Retina (tissue), 1 donor: ENCODE measurements around the gene UGCG.
"Not testable (repeated sequence)": the region's sequence is repeated elsewhere in the genome, so short reads cannot be mapped to it uniquely, and the experiment has no call there.

Experiments used
- DNase-seq: peaks from one replicate; pipeline ENCODE4 v3.0.0-alpha.2; 2016

UGCG gene

DNA sequence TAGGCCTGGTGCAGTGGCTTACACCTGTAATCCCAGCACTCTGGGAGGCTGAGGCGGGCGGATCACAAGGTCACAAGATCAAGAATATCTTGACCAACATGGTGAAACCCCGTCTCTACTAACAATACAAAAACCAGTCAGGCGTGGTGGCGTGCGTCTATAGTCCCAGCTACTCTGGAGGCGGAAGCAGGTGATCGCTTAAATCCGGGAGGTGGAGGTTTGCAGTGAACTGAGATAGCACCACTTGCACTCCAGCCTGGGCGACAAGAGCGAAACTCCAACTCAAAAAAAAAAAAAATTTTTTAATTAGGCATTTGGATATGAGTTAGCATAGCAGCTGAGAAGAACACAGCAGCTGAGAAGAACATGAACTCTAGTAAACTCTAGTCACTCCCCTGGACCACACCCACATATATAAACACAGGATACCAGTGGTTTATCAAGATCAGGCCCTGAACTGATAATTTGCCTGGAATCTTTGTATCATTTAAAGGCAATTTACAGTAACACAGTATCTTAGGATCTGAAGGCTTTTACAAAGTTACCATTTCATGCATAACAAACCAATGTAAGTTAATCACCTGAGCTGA is 4.6 kb upstream of the UGCG start:
- no peak for DNase-seq

DNA sequence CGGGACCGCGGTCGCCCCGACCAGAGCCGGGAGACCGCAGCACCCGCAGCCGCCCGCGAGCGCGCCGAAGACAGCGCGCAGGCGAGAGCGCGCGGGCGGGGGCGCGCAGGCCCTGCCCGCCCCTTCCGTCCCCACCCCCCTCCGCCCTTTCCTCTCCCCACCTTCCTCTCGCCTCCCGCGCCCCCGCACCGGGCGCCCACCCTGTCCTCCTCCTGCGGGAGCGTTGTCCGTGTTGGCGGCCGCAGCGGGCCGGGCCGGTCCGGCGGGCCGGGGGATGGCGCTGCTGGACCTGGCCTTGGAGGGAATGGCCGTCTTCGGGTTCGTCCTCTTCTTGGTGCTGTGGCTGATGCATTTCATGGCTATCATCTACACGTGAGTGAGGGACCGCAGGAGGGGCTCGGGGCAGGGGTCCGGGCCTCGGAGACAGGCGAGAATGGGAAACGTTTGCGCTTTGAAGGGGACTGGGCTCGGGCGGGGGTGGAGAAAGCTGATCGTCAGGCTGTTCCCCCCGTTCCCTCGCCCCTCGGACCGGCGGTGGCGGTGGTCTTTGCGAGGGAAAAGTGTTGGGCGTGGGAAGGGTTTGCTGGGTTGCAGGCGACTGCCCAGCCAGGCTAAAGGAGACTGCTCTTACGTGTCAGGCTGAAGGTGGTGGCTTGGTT is 457 bp downstream of the UGCG start:
- DNase-seq: peak; percentile 89

DNA sequence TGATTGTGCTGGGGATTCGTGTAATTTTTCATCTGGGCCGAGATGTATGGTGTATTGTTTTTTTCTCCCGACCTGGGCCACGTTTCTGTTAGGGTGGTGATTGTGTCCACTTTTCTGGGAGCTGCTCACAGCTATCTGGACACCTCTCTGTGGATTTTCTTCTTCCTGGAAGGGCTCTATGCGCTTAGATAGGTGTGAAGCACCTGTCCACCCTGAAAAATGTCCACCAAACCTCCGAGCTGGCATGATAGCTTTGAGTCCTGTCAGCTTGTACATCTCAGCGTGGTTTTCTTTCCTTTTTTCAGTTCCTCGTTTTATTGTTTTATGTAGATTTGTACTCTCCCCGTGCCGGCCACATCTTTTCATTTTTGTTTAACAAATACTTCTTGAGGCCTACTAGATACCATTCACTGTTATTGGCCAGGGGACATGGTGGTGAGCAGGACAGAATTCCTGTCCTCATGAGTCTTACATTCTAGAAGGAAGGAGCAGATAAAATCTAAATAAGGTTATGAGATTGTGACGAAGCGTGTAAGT is 1.1 kb downstream of the UGCG start:
- DNase-seq: no peak

DNA sequence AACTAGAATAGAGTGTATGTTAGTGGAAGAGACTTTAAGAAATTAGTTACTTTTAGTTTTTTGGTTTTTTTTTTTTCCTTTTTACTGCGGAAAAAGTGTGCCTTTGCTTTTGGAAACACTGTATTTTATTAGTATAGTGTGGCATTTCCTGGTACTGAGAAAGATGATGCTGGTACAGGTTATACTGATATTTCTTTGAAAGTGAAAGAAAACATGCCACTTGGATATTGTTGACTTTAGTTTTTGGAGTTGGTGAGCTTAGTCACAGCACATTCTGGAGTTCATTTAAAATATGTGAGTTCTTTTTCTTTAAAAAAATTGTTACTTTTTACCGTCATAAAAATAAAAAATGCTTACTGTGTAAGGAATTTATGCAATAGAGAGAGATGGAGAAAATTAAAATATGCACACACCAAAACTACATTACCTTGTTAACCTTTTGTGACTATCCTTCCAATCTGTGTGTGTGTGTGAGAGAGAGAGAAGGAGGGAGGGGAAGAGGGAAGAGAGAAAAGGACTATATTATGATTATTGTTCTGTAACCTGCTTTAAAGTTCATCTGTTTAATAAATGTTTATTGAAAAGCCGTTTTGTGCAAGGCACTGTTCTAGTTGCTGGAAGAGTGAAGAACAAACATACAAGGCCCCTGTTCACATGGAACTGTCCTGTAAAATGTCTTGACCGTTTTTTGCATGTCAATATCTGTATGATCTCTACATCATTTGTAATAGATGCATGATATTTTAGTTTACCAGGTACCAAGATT is 1.9 kb downstream of the UGCG start:
- no peak for DNase-seq

DNA sequence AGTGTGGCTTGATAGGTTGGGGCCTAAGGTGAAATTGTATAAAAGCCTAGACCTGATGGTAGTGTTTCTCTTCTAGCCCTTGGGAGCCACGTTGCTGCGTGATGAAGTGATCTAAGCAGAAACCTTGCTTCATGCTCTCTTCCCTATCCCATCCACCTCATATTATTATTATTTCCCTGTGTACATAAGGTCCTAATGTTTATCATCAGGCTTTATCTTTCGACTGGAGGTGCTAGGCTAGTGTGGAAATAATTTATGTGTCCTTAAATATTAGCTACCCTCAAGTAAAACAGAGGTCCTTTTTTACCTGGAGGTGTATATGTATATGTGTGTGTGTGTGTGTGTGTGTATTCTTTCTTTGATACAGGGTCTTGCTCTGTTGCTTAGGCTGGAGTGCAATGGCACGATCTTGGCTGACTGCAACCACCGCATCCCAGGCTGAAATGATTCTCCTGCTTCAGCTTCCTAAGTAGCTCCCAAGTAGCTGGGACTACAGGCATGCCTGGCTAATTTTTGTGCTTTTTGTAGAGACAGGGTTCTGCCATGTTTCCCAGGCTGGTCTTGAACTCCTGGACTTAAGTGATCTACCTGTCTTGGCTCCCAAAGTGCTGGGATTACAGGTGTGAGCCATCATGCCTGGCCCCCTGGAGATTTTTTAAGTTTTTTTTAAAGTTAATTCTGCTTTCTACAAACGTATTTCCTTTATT is 3.7 kb downstream of the UGCG start:
- DNase-seq: no peak

DNA sequence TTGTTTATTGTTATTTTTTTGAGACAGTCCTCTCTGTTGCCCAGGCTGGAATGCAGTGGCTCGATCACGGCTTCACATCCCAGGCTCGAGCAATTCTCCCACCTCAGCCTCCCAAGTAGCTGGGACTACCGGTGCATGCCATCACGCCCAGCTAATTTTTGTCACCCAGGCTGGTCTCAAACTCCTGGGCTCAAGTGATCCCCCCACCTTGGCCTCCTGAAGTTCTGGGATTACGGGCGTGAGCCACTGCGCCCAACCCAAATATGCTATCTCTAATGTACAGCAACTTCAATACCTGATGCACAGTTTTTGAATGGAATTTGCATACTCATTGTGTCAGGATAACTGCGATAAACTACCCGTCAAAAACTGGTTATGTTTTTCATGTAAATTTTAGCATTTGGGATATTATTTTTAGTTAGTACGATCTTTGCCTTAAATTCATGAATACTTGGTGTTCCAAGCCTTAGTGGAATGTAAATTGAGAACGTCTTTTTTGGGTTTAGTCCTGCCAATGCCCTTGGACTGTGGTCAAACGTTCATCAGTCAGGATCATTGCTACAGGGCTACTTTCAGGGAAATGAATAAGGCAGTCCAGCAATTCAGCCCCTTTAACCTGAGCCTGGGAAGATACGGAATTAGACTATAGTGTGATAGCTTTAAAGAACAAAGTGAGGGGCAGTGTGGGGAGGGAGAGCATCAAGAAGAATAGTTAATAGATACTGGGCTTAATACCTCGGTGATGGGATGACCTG is 4.4 kb downstream of the UGCG start:
- no peak for DNase-seq

DNA sequence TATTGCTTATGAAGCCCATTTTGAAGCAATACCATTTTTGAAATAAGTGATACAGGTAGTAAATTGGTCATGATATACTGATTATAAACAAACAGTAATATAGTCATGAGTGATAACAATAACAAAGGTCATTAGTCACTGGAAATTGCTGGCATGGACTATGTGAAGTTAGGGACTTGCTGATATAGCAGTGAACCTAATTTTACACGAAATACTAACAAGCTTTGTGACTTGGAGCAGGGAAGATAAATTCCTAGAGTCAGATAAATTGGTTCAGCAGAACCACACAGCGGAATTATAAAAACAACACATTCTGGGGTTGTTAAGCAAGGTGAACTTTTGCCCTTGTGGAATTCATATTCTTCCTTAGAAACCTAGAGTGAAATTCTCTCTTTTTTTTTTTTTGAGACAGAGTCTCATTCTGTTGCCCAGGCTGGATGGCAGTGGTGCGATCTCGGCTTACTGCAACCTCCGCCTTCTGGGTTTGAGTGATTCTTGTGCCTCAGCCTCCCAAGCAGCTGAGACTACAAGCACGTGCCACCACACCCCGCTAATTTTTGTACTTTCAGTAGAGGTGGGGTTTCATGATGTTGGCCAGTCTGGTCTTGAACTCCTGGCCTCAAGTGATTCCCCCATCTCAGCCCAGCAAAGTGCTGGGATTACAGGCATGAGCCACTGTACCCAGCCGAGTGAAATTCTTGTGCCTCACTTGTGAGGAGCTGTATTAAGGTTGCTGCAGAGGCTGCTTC is 6.0 kb downstream of the UGCG start:
- no peak for DNase-seq

DNA sequence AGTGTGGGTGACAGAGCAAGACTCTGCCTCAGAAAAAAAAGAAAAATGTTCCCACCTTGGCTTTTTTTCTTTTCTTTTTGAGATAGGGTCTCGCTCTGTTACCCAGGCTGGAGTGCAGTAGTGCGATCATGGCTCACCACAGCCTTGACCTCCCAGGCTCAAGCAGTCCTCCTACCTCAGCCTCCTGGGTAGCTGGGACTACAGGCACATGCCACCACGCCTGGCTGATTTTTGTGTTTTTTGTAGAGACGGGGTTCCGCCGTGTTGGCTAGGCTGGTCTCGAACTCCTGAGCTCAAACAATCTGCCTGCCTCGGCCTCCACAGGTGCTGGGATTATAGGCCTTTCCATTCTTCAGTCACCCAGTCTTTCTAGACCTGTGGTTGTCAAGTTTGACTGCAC is 6.9 kb downstream of the UGCG start:
- not testable (repeated sequence) for DNase-seq

DNA sequence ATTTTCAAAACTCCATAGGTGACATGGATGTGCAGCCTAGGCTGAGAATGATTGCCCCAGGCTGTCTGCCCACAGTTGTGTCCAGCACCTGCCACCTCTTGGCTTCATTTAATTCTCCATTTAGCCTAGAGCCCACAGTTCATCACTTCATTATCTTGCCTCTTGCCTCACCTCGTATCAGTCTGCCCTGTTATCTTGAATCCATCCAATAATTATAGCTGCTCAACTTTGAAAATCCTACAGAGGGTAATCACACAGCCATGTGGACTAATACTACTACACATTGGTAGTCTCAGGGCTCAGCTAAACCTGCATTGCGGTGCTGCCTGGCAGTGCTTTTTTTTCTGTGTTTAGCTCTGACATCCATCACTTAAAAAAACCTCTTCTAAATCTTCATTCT is 7.4 kb downstream of the UGCG start:
- no peak for DNase-seq

DNA sequence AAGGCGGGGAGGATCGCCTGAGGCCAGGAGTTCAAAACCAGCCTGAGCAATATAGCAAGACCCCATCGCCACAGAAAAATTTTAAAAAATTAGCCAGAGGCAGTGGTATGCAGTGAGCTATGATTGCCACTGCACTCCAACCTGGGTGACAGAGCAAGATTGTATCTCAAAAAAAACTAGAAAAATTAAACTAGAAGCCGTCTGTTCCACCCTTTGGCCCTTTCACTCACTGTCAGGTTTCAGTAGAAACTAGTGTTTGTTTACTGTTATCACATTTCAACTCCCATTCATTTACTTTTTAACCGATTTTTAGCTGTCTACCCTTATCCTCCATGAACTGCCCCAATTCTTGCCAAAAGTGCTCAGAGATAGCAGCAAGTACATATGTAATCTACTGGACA is 8.3 kb downstream of the UGCG start:
- no peak for DNase-seq

DNA sequence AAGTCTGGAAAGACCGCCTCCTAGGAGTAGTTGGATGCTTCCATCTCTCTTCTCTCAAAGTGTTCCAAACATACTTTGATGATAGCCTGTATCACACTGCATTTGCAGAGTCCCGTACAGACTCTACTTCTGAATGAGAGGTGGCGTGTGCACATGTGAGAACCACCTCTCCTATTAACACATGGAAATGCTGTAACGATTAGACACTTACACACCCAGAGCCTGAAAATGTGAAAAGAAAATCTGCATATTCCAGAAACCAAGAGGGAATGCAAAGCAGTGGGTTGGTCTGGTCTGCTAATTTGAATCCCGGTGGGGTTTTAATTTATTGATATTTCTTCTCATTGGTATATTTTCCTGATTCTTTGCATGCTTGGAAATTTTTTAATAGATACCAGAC is 10.5 kb downstream of the UGCG start:
- no peak for DNase-seq

DNA sequence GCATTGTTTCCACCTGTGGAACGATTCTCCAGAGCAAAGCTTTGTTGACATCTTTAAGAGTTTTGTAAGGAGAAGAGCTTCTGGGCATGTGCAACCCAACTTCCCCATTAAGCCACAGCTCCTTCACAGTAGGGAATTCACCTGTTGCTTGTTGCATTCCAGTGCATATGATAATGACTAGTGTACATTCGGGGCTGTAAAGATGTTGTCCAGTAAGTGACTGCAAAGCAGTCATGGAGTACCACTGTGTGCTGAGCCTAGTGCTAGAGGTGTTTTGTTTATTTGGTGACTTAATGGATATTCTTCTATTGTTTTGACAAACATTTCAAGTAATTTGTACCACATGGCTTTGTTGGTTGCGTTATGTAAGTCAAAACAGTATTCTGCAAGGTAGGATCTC is 12.8 kb downstream of the UGCG start:
- no peak for DNase-seq

DNA sequence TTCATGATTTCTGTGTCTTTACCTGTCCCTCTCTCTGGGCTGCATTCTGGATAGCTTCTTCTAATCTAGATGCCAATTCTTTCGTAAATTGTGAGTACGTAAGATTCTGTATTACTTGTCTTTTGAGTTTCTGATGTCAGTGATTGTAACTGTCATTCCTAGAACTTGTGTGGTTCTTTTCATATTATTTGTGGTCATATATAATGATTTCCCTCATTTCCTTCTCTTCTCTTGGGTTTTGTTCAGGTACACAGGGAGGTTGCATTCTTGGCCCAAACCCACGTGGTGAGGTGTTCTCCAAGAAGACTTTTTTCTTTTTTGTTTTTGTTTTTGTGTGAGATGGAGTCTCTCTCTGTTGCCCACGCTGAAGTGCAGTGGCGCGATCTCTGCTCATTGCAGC is 13.8 kb downstream of the UGCG start:
- no peak for DNase-seq

DNA sequence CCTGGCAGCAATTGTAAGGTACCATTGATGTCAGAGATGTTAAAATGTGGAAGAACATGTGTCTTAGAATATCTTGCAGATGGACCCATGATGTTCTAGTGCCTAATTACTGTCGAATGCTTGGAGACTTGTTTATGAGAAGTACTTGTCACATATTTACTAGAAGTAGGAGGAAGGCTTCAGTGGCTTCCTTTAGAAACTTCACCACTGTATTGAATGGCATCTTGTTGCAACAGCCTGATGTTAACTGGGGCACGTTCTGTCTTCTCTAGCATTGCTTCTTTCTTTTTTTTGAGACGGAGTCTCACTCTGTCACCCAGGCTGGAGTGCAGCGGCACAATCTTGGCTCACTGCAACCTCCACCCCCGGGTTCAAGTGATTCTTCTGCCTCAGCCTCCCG is 16.5 kb downstream of the UGCG start:
- DNase-seq: no peak

DNA sequence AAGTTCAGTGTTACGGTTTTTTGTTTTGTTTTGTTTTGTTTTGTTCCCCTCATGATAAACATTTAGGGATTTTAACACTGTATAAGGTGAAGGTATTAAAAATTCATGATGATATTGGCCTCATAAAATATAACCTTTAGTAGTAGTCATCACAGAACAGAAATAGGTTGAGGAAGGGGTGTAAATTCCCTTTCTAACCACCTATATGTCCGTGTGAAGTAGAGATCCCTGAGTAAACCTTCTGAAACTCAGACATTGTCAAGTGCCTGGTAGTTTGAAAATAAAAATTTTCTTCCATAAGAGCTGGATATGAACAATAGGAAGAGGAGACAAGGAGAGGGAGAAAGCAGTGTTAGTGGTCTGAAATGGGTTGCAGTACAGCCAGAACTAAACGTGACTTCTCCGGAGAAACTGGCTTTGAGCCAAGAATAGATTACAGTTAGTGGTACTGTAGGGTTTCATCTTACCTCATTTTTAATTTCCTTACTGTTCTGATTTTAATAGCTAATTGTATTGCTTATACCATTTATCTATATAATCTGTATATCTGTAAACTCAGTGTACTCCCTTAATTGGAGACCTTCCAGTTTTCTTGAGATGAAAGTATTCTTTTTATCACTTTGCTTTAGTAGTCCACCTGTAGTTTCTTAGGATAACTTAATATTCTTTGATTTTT is 18.3 kb downstream of the UGCG start:
- DNase-seq: no peak

DNA sequence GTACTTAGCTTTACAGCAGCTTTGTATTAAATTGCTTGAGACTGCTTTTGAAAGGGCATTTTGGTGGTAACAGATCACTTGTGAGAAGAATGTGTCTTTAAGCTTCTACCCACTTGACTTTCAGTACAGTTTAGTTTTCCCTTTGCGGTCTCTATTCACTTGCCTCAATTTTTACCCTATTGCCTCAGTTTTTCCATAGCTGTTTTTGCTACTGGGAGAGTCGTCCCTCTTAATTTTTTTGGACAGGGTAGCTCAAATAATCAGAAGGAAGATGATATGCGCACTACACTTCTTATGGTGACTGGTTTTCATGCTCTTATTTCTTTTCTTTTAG is 18.8 kb downstream of the UGCG start:
- DNase-seq: no peak

DNA sequence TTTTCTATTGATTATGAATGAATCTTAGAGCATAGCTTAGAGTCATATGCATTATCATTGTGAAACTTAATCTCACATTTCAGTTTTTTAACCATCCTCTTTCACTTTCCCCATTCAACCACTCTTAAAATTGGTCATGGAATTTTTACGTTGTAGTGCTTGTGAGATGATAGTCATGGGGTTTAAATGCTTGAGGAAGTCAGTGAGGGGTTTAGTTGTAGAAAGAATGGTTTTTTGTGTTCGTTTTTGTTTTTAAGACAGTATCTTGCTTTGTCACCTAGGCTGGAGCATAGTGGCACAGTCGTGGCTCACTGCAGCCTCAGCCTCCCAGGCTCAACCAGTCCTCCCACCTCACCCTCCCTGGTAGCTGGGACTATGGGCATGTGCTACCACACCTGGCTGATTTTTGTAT is 19.6 kb downstream of the UGCG start:
- no peak for DNase-seq

DNA sequence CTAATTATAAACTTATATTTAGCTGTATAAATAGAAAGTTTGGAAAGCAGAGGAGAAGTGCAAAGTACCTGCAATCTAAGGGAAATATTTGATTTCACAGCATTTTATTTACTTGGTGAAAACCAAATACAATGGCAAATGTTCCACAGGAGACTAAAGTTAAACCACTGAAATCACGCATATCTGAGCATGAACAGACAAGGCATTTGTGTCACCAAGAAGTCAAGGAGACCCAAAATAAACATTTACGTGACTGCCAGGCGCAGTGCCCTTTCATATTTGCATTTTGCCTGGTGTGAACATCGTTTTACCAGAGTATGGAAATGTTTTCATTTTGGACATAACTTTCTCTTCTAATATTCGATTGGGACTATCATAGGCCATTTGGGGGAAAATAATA is 20.6 kb downstream of the UGCG start:
- DNase-seq: no peak

DNA sequence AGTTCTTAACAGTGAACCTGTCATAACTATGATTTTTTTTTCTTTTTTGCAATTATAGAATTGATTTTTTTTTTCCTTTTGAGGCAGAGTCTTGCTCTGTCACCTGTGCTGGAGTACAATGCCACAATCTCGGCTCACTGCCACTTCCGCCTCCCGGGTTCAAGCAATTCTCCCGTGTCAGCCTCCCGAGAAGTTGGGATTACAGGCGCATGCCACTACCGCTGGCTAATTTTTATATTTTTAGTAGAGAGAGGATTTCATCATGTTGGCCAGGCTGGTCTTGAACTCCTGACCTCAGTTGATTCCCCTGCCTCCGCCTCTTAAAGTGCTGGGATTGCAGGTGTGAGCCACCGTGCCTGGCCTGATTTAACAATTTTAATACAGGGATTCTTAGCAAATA is 21.4 kb downstream of the UGCG start:
- no peak for DNase-seq

DNA sequence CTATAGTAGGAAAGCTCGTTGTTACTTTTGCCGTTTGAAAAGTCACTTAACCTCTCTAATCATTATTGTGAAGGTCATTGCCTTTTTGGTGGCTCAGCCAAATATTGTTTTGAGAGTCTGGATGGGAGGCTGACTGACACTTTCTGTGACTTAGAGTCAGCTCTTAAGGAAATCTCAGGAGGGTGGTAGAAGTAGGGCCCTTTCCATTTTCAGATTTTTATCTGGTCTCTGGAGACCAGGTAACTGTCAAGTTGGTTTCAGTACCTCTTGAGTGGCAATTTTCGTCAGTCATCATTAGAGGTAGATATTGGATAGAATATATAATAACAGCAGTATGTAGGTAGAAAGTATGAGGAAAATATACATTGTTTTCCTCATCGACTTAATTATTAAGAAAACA is 23.3 kb downstream of the UGCG start:
- no peak for DNase-seq

DNA sequence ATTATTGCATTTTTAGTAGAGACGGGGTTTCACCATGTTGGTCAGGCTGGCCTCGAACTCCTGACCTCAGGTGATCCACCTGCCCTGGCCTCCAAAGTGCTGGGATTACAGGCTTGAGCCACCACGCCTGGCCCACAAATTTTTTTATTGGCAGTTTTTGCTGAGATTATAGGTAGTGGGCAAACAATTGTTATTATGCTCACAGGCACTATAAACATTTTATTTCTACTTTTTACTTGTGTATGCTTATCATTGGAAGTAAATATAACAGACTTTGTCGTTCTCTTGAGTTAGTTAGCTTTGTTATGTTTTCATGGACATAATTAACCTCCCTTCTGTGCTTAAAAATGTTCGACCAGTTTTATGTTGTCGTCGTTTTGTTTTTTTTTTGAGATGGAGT is 23.9 kb downstream of the UGCG start:
- no peak for DNase-seq
